HFFc6 (cell line): ENCODE measurements around the gene CAMP. TPM values are rescaled to one million over a fixed set of nuclear protein-coding genes. Genes with fewer than 3 reads are reported as not detected.

ENCODE experiments used
- DNase-seq: peaks from one replicate; pipeline ENCODE4 v3.0.0-alpha.2; 2018
- H3K27ac Mint-ChIP-seq: 2 replicates; pipeline ENCODE4 v1.8.0; 2020; ENCODE audit warnings: mild to moderate bottlenecking, mixed read lengths
- H3K27me3 Mint-ChIP-seq: 2 replicates; pipeline ENCODE4 v1.8.0; 2021; ENCODE audit warnings: mild to moderate bottlenecking, moderate library complexity, mixed read lengths; ENCODE audit not compliant: insufficient read depth
- H3K36me3 Mint-ChIP-seq: 2 replicates; pipeline ENCODE4 v1.8.0; 2021; ENCODE audit warnings: low read depth, mixed read lengths
- H3K4me1 Mint-ChIP-seq: 2 replicates; pipeline ENCODE4 v1.8.0; 2020; ENCODE audit warnings: low read depth, mixed read lengths
- H3K4me3 Mint-ChIP-seq: 2 replicates; pipeline ENCODE4 v1.8.0; 2020; ENCODE audit warnings: mild to moderate bottlenecking, moderate library complexity, mixed read lengths
- H3K9me3 Mint-ChIP-seq: 2 replicates; pipeline ENCODE4 v1.8.0; 2020; ENCODE audit warnings: mild to moderate bottlenecking, mixed read lengths
- CTCF ChIP-seq: fragments of 200-600 bp; sonication (generic); IDR thresholded peaks from 2 replicates; pipeline ENCODE4 v1.5.0; 2021; ENCODE audit warnings: antibody characterized with exemption, mild to moderate bottlenecking
- total RNA-seq, 6 experiments: library from RNA; stranded (reverse); fragmentation: NEBNext Ultra II Directional; extraction: Animal tissue kit (Norgen Biotek cat#: 25700); gene quantifications; 2 replicates in 1 of 6; 3 replicates in 5 of 6; pipeline ENCODE4 v1.2.3, GENCODE V29; 2021

Gene CAMP
- total RNA-seq, 6 experiments from 2014 or later, result not detected

DNA sequence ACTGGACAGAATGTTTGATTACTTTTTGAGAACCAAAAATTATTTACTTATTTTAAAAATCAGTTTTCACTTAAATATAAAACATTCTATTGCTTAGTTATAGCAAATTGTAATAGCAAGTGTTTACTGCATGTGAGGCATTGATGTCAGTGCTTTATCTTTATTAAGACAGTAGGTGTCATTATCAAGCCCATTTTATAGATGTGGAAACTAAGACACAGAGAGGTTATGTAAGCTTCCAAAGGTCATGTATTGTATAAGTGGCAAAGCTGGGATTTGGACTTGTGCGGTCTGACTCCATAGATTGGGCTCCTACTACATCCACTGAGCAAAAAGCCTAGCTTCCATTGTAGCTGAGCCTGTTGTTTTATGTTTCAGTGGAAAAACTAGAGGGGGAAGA, 35.2 kb downstream of the CAMP start:
- H3K36me3 Mint-ChIP-seq, result peaks cover 12% of the 10 kb centered on the region
- H3K9me3 Mint-ChIP-seq, result 0 out of 2 replicates have a peak, but pooled peaks cover 3% of the 10 kb centered on the region
- H3K4me3 Mint-ChIP-seq, result no peak overlapping the region
- no peaks in the 10 kb centered on the region for H3K27me3 Mint-ChIP-seq
- no peaks in the 10 kb centered on the region for H3K4me1 Mint-ChIP-seq
- DNase-seq, result no peak
- TF ChIP-seq CTCF, result no peak
- H3K27ac Mint-ChIP-seq, result no peak overlapping the region

DNA sequence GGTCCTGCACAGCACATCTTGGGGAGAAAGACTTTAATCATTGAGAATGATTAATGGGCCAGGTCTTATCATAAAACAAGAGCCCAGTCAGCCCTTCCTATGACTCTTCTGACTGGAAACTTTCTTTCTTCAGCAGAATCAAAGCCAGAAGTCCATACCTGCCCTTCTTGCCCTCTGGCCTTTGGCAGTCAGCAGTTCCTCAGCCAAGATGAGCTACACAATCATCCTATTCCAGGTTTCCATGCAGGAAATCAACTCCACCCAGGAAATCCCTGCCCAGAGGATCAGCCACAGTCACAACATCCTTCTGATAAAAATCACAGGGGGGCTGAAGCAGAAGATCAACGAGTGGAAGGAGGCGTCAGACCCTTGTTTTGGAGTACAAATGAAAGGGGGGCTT, 44.5 kb downstream of the CAMP start:
- H3K4me3 Mint-ChIP-seq, result no peak overlapping the region
- peaks cover 2% of the 10 kb centered on the region; the same call in 1 of the 2 replicates for H3K27me3 Mint-ChIP-seq
- DNase-seq, result no peak
- TF ChIP-seq CTCF, result no peak
- no peaks in the 10 kb centered on the region for H3K4me1 Mint-ChIP-seq
- no peak overlapping the region for H3K27ac Mint-ChIP-seq
- no peaks in the 10 kb centered on the region for H3K9me3 Mint-ChIP-seq
- 0 out of 2 replicates have a peak, but pooled peaks cover 14% of the 10 kb centered on the region for H3K36me3 Mint-ChIP-seq

- no peak for TF ChIP-seq CTCF
- Mint-ChIP-seq H3K36me3 (0 out of 2 replicates have a peak, but pooled peaks cover 14% of the 10 kb centered on the region), H3K27ac (no peak overlapping the region), H3K27me3 (peaks cover 4% of the 10 kb centered on the region; the same call in 1 of the 2 replicates), H3K9me3 (no peaks in the 10 kb centered on the region), H3K4me1 (no peaks in the 10 kb centered on the region), H3K4me3 (no peak overlapping the region)
- DNase-seq, result no peak
Observed at GRCh38 chr3:48268381-48268935, 45.2 kb downstream of the CAMP start.

DNA sequence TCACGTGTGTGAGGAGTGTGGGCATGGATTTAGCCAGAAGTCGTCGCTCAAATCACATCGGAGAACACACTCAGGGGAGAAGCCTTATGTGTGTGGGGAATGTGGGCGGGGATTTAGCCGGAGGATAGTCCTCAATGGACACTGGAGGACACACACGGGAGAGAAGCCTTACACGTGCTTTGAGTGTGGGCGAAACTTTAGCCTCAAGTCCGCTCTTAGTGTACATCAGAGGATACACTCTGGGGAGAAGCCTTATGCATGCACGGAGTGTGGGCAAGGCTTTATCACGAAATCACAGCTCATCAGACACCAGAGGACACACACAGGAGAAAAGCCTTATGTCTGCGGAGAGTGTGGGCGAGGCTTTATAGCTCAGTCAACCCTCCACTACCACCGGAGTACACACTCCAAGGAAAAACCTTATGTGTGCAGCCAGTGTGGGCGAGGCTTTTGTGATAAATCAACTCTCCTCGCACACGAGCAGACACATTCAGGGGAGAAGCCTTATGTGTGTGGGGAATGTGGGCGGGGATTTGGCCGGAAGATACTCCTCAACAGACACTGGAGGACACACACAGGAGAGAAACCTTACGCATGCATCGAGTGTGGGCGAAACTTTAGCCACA, 45.8 kb downstream of the CAMP start:
- no peak for DNase-seq
- Mint-ChIP-seq H3K27me3 (peaks cover 4% of the 10 kb centered on the region; the same call in 1 of the 2 replicates), H3K27ac (no peak overlapping the region), H3K4me1 (no peaks in the 10 kb centered on the region), H3K36me3 (0 out of 2 replicates have a peak, but pooled peaks cover 9% of the 10 kb centered on the region), H3K9me3 (no peaks in the 10 kb centered on the region), H3K4me3 (no peak overlapping the region)
- TF ChIP-seq CTCF, result no peak

DNA sequence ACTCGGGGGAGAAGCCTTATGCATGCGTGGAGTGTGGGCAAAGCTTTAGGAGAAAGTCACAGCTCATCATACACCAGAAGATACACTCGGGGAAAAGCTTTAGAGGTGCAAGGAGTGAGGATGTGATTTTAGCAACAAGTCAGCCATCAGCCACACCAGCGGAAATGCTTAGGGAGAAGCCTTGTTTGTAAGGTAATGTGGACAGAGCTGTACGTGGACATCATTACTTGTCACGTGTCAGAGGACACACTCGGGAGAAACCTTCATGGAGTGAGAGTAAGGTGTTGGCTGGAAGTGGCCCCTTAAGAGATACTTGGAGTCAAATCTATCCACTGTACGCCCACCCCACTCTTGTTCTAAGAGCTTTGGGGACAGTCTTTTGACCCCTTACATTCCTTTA, 46.3 kb downstream of the CAMP start:
- Mint-ChIP-seq H3K4me1 (no peaks in the 10 kb centered on the region), H3K27me3 (peaks cover 4% of the 10 kb centered on the region; the same call in 1 of the 2 replicates), H3K9me3 (no peaks in the 10 kb centered on the region), H3K36me3 (0 out of 2 replicates have a peak, but pooled peaks cover 9% of the 10 kb centered on the region), H3K4me3 (no peak overlapping the region), H3K27ac (no peak overlapping the region)
- no peak for DNase-seq
- no peak for TF ChIP-seq CTCF
